Measurements from ENCODE around the gene ZEB1.
"Not testable (repeated sequence)": the region's sequence is repeated elsewhere in the genome, so short reads cannot be mapped to it uniquely, and the experiment has no call there.

ZEB1 gene

DNA sequence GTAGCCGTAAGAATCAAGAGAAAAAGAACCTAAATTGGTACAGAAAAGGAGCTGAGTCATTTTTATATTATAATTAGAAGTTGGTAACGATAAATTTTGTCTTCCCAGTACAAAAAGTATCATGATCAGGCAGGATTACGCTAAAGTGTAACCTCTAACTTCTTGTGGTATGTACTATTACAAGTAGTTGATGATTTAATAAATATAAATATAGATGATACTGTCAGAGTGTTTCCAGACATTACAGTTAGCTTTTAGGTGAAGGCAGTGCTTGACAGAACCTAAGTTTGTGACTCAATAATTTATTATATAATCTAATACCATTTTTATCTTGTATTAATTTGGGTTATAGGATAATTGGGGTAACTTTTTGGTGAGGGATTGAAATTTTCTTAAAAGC, 53.4 kb downstream of the ZEB1 start:
- DNase-seq = no peak

DNA sequence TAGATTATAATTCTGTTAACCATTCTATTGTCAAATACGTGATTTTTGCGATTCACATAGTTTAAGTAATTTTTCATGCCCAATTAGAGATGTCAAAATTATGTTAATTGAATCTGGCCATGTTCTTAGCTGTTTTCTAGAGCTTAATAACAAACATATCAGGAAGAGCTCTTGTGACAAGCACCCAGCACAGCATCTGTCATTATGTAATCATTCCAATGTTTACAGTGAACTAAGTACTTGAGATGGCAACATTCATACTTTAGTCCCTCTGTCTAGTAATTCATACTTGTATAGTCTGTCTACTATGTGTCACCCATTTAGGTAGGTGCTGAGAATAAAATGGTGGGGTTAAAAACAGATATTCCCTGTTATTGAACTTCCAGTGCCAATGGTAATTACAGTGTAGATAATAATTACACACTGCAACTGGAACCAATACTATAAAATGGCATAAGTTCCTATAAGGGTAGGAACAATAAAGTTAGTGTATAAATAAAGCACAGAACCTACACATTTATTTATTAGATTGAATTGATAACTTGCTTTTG, 55.2 kb downstream of the ZEB1 start:
- DNase-seq = peak in 1 of 2 experiments; percentile 27

- no peak for DNase-seq
Measured at GRCh38 chr10:31381171-31381570, 62.2 kb downstream of the ZEB1 start.

DNA sequence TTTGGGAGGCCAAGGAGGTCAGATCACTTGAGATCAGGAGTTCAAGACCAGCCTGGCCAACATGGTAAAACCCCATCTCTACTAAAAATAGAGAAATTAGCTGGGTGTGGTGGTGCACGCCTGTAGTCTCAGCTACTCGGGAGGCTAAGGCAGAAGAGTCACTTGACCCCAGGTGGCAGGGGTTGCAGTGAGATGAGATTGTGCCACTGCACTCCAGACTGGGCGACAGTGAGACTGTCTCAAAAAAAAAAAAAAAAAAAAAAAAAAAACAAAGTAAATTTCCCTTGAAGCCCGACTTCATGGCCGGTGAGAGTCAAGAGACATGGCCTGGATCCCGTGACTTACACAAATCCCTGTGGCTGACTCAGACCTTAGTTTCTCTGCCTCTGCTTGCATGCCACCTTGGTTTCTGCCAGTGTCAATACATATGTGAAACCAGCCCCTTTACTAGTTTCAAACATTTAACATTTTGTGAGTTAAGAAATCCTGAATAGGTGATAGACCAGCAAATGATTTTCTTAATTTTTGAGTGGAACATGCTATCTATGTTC, 62.8 kb downstream of the ZEB1 start:
- DNase-seq = no peak

- DNase-seq = no peak
Measured at GRCh38 chr10:31383810-31384588, 65.0 kb downstream of the ZEB1 start.

DNA sequence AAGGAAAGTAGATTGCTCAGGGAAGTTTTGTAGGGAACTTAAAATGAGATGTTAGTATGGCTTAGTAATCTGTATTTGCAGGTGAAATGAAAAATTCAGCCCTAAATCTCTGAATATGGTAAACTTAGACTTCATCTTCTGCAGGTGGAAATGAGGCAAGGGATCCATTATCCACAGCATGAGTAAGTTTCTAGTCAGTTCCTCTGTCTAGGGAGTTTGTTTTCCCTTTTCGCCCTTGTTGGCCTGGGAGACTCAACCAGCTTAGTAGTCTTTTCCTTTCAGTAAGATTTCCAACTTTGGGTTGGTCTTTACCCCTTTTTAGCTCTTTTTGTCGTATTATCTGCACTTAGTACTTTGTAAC, 65.6 kb downstream of the ZEB1 start:
- no peak for DNase-seq

- DNase-seq = no peak
Measured at GRCh38 chr10:31390804-31391203, 71.8 kb downstream of the ZEB1 start.

GRCh38 chr10:31393844-31394243, 74.8 kb downstream of the ZEB1 start:
- DNase-seq = no peak

GRCh38 chr10:31395695-31396094, 76.7 kb downstream of the ZEB1 start:
- no peak for DNase-seq

GRCh38 chr10:31396376-31396775, 77.4 kb downstream of the ZEB1 start:
- peak in 1 of 2 experiments; percentile 7 for DNase-seq

DNA sequence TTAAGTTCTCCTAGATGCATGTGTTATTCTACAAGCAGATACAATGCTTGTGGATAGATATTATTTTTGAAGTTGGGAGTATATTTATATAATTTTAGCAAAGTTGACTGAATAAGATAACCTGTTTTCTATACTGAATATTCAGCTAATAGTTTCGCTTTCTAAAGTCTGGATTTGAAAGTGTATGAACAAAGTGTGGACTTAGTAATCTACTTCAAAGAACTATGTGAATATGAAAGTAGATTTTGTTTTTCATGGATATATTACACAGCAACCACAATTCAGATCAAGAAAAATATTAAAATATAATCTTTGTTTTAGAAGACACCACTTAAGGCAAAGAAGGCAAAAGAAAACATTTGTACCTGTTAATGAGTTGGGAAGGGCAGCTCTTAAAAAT, 78.8 kb downstream of the ZEB1 start:
- no peak for DNase-seq

DNA sequence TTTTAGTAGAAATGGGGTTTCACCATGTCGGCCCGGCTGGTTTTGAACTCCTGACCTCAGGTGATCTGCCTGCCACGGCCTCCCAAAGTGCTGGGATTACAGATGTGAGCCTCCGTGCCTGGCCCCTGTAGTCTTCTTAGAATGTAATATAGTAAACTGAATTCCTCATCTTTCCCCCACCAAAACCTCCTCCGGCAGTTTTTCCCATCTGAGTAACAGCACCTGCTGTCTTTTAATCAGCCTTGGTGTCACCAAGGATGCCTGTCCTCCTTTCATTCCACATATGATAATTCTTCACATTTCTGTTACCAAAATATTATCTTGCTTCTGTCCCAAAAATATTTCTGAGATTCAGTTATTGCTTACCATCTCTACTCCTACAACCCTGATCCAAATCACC, 80.2 kb downstream of the ZEB1 start:
- DNase-seq = no peak

- no peak for DNase-seq
Measured at GRCh38 chr10:31399631-31400030, 80.6 kb downstream of the ZEB1 start.

DNA sequence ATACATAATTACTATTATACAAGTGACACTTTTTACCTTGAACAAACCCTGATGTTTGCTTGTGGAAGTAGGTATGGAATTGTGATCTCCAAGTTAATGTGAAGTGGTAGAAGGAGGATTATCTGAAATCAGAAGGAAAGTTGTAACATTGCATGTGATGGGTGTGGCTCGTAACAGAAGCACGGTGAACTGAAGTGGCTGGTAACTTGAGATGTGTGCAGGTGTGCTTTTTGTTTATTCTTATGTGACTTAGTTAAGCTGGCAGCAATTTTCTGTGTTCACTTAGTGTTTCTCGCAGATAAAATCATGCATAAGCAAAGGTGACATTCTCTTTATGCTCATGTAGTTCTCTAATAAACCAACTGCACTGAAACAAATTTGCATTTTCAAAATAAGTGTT, 82.3 kb downstream of the ZEB1 start:
- no peak for DNase-seq

- no peak for DNase-seq
Measured at GRCh38 chr10:31404640-31405039, 85.6 kb downstream of the ZEB1 start.

DNA sequence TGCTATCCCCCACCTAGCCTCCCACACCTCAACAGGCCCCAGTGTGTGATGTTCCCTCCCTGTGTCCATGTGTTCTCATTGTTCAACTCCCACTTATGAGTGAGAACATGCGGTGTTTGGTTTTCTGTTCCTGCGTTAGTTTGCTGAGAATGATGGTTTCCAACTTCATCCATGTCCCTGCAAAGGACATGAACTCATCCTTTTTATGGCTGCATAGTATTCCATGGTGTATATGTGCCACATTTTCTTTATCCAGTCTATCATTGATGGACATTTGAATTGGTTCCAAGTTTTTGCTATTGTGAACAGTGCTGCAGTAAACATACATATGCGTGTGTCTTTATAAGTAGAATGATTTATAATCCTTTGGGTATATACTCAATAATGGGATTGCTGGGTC, 86.8 kb downstream of the ZEB1 start:
- DNase-seq = not testable (repeated sequence)

DNA sequence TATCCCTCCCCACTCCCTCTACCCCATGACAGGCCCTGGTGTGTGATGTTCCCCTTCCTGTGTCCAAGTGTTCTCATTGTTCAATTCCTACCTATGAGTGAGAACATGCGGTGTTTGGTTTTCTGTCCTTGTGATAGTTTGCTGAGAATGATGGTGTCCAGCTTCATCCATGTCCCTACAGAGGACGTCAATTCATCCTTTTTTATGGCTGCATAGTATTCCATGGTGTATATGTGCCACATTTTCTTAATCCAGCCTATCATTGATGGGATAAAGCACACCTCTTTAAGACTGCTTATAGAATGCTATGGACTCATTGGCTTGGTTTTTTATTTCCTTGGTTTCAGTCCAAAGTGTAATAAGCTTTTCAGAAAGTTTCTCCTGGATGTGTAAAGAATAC, 93.4 kb downstream of the ZEB1 start:
- not testable (repeated sequence) for DNase-seq

DNA sequence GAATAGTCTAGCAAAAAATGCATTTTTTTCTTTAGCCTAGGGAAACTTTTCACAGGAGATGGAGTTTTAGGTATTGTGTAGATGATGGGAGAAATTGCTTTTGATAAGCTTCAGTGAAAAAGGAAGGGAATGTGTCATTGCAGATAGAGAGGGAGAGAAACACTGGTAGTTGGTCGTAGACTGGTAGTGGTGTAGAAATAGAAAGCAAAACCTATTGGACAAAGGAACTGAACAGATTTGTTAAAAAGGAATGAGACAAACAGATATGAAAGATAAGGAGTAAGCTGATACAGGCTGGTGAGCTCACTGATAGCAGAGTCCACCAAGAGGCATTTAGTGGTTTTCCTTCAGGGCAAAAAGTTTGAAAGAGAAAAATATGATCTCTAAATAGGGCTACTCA, 94.3 kb downstream of the ZEB1 start:
- no peak for DNase-seq

- no peak for DNase-seq
Measured at GRCh38 chr10:31418481-31418880, 99.5 kb downstream of the ZEB1 start.

- no peak for DNase-seq
Measured at GRCh38 chr10:31419394-31420063, 100.5 kb downstream of the ZEB1 start.

DNA sequence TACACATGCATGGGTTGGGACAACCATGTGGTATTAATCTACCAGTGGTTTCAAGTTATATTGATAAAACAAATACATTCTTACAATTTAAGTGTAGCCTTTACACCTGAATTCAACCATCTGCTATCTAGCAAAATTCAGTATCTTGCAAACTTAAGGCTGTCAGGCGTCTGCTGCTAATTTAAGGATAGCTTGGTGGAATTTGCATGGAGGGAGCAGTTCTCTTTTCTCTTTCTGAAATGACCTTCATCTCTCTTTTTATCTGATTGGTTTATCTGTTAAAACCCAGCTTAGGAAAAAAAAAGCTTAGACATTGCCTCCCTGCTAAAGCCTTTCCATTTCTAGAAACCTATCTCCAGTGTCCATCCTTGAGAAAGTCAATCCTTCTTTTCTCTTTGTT, 102.3 kb downstream of the ZEB1 start:
- no peak for DNase-seq

GRCh38 chr10:31422634-31423033, 103.6 kb downstream of the ZEB1 start:
- DNase-seq = no peak

DNA sequence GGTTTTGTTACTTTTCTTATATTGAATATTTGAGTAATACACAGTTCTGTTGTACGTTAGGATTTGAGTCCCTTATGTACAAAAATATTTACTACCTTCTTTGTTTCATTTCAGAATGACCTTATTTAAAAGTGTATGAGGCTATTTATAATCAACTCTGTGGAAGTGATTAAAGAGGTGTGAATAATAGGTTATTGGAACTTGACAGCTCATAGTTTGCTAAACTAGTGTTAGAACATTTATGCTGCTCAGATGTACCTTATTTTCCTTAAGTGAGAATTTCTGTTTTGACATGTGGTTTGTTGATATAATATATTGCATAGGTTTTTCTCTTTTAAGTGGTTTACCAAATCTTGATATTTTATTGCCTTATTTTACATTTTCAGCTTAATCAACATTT, 105.5 kb downstream of the ZEB1 start:
- DNase-seq = no peak

DNA sequence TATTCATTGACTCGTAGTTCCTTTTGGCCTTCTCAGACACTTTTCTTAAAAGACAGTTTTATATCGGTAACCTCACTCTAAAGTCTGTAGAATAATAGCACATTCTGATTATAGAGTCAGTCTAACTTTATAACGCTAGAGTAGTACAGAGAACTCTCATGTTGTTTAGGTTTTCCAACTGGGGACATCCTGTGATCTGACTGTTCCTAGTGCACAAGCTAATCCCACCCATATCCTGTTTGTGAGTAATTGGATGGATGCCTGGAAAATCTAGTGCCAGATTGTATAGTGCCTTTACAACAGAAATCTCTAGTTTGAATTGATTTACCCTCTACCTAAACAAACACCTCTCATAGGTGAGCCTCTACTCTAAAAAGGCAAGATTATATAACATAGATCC, 107.4 kb downstream of the ZEB1 start:
- no peak for DNase-seq
